Ovary (tissue), 3 donors: ENCODE results near the gene RAP2A.

Experiments used
- CTCF ChIP-seq, 3 donors: fragments of 450-650 bp in 2 of 3; fragments of 200-600 bp in 1 of 3; IDR thresholded peaks; one replicate each; pipeline versions ENCODE4 v1.5.1 to v1.8.0; 2016 to 2022; ENCODE audit warnings: antibody characterized with exemption in 3 of 3, mild to moderate bottlenecking in 1 of 3
- POLR2A ChIP-seq: fragments of 450-650 bp; IDR thresholded peaks from one replicate; pipeline ENCODE4 v1.6.1; 2017; ENCODE audit warnings: antibody characterized with exemption, mild to moderate bottlenecking, moderate library complexity
- donor health status: DM: no; HTN: no; CAD: no.

- TF ChIP-seq CTCF (IDR thresholded peaks at IDR 0.05) (no peak), POLR2A (no peak)
Observed at GRCh38 chr13:97497400-97497799, 63.4 kb downstream of the RAP2A start.
